ENCODE results near the gene ZAP70. TPM values are rescaled to one million over a fixed set of nuclear protein-coding genes. Genes with fewer than 3 reads are reported as not detected.

The ZAP70 gene
- total and polyA plus RNA-seq, 2 donors from 2014 or later: 0.37 to 15.0 TPM

DNA sequence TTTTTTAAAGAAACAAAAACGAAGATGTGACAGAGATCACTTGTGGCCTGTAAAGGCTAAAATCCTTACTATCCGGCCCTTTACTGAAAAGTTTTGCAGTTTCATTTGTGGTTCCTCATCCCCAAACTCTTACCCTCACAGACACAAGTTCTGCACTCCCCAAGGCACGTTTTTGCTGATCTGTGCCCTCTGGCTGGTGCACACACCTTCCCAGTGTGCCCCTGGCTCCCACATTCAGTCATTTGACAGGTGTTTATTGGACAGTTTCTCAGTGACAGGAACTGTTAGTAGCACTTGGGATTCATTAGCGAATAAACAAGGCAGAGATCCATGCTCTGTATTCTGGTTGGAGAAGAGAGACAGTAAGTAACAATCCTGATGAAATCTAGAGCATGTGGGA is 22.8 kb downstream of the ZAP70 start:
- H3K27me3 ChIP-seq (ENCODE audit: control insufficient read depth, insufficient read depth, low read length): no peaks in the 10 kb centered on the region
- H3K4me1 ChIP-seq (ENCODE audit: control insufficient read depth in 2 of 3, insufficient read depth in 2 of 3, low read depth in 1 of 3, low read length in 3 of 3): no peaks in the 10 kb centered on the region
- DNase-seq (no peak), FAIRE-seq (no peak)
- H3K4me3 ChIP-seq (ENCODE audit: low read length in 3 of 3): no peak overlapping the region
- H3K9me3 ChIP-seq (ENCODE audit: control insufficient read depth in 2 of 3, insufficient read depth in 1 of 3, low read length in 3 of 3): no peaks in the 10 kb centered on the region
- TF ChIP-seq, protein P1, sequence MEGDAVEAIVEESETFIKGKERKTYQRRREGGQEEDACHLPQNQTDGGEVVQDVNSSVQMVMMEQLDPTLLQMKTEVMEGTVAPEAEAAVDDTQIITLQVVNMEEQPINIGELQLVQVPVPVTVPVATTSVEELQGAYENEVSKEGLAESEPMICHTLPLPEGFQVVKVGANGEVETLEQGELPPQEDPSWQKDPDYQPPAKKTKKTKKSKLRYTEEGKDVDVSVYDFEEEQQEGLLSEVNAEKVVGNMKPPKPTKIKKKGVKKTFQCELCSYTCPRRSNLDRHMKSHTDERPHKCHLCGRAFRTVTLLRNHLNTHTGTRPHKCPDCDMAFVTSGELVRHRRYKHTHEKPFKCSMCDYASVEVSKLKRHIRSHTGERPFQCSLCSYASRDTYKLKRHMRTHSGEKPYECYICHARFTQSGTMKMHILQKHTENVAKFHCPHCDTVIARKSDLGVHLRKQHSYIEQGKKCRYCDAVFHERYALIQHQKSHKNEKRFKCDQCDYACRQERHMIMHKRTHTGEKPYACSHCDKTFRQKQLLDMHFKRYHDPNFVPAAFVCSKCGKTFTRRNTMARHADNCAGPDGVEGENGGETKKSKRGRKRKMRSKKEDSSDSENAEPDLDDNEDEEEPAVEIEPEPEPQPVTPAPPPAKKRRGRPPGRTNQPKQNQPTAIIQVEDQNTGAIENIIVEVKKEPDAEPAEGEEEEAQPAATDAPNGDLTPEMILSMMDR (IDR thresholded peaks at IDR 0.05; ENCODE audit: borderline replicate concordance, extremely low read depth, insufficient read depth): no peak
- no peaks in the 10 kb centered on the region for H3K36me3 ChIP-seq (ENCODE audit: control insufficient read depth in 2 of 3, insufficient read depth in 3 of 3, low read length in 3 of 3)
- intact Hi-C loops (cut with DNase I): no loop called here
- no peak overlapping the region for H3K9ac ChIP-seq (ENCODE audit: low read length in 3 of 3)
- no peak overlapping the region for H3K27ac ChIP-seq (ENCODE audit: low read depth in 2 of 2, low read length in 2 of 2)

DNA sequence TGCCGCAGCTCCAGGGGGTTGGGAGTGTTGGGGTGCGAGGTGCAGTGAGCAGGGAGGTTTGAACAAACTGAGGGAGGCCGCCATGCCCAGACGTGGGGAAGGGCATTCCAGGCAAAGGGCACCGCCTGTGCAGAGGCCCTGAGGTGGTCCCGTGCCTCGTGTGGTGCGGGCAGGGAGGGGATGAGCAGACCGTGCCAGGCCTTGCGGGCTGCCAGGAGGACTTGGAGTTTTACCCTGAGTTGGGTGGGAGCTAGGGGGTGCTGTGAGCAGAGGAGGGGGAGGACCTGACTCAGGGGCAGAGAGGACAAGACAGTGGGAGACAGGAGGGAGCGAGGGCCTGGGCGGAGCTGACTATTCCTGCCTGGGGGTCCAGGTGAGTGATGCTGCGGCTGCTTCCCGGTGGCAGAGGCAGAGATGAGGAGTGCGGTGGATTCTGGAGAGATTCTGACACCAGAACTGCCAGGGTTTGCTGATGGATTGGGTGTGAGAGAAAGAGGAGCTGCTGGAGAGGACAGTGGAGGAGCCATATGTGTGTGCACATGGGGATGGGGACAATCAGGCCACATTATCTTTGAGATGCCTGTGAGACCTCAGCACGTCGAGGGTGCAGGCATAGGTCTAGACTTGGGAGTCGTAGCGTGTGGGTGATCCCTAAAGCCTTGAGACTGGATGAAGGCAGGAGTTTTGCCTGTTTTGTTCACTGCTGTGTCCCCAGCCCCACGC is 23.4 kb downstream of the ZAP70 start:
- H3K27me3 ChIP-seq (ENCODE audit: control insufficient read depth, insufficient read depth, low read length): no peaks in the 10 kb centered on the region
- H3K36me3 ChIP-seq (ENCODE audit: control insufficient read depth in 2 of 3, insufficient read depth in 3 of 3, low read length in 3 of 3): no peaks in the 10 kb centered on the region
- H3K27ac ChIP-seq (ENCODE audit: low read depth in 2 of 2, low read length in 2 of 2): no peak overlapping the region
- no peaks in the 10 kb centered on the region for H3K4me1 ChIP-seq (ENCODE audit: control insufficient read depth in 2 of 3, insufficient read depth in 2 of 3, low read depth in 1 of 3, low read length in 3 of 3)
- DNase-seq (no peak), FAIRE-seq (no peak)
- no peaks in the 10 kb centered on the region for H3K9me3 ChIP-seq (ENCODE audit: control insufficient read depth in 2 of 3, insufficient read depth in 1 of 3, low read length in 3 of 3)
- no peak overlapping the region for H3K9ac ChIP-seq (ENCODE audit: low read length in 3 of 3)
- TF ChIP-seq, protein P1 (IDR thresholded peaks at IDR 0.05; ENCODE audit: borderline replicate concordance, extremely low read depth, insufficient read depth): no peak
- intact Hi-C loops (cut with DNase I): no loop called here
- no peak overlapping the region for H3K4me3 ChIP-seq (ENCODE audit: low read length in 3 of 3)

DNA sequence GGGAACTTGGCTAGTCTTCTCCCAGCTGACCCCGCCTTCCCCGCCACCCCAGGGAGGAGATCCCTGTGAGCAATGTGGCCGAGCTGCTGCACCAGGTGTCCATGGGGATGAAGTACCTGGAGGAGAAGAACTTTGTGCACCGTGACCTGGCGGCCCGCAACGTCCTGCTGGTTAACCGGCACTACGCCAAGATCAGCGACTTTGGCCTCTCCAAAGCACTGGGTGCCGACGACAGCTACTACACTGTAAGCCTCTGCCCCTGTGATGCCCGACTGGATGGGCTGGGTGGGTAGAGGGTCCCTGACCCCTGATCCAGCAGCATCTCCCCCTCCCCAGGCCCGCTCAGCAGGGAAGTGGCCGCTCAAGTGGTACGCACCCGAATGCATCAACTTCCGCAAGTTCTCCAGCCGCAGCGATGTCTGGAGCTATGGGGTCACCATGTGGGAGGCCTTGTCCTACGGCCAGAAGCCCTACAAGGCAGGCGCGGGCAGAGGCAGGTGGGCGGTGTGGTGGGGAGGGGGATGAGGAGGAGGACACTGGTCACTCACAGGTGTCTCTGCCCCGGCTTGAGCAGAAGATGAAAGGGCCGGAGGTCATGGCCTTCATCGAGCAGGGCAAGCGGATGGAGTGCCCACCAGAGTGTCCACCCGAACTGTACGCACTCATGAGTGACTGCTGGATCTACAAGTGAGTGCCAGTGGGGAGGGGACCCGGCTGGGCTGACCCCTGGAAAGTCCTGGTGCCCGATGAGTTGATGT is 24.2 kb downstream of the ZAP70 start:
- H3K27ac ChIP-seq (ENCODE audit: low read depth in 2 of 2, low read length in 2 of 2): no peak overlapping the region
- no peaks in the 10 kb centered on the region for H3K36me3 ChIP-seq (ENCODE audit: control insufficient read depth in 2 of 3, insufficient read depth in 3 of 3, low read length in 3 of 3)
- H3K27me3 ChIP-seq (ENCODE audit: control insufficient read depth, insufficient read depth, low read length): no peaks in the 10 kb centered on the region
- FAIRE-seq: no peak
- intact Hi-C loops (cut with DNase I): no loop called here
- H3K9me3 ChIP-seq (ENCODE audit: control insufficient read depth in 2 of 3, insufficient read depth in 1 of 3, low read length in 3 of 3): no peaks in the 10 kb centered on the region
- no peak overlapping the region for H3K4me3 ChIP-seq (ENCODE audit: low read length in 3 of 3)
- H3K9ac ChIP-seq (ENCODE audit: low read length in 3 of 3): no peak overlapping the region
- TF ChIP-seq, protein P1 (IDR thresholded peaks at IDR 0.05; ENCODE audit: borderline replicate concordance, extremely low read depth, insufficient read depth): no peak
- peak in 2 of 5 donors; percentile 38 to 74 for DNase-seq
- H3K4me1 ChIP-seq (ENCODE audit: control insufficient read depth in 2 of 3, insufficient read depth in 2 of 3, low read depth in 1 of 3, low read length in 3 of 3): no peaks in the 10 kb centered on the region
